ENCODE measurements around the gene KRTAP4-7. TPM values are rescaled to one million over a fixed set of nuclear protein-coding genes. Genes with fewer than 3 reads are reported as not detected.
"Not testable (repeated sequence)": the region's sequence is repeated elsewhere in the genome, so short reads cannot be mapped to it uniquely, and the experiment has no call there.

Gene KRTAP4-7
- total RNA-seq, 1 experiment from 2014 or later = not detected

DNA sequence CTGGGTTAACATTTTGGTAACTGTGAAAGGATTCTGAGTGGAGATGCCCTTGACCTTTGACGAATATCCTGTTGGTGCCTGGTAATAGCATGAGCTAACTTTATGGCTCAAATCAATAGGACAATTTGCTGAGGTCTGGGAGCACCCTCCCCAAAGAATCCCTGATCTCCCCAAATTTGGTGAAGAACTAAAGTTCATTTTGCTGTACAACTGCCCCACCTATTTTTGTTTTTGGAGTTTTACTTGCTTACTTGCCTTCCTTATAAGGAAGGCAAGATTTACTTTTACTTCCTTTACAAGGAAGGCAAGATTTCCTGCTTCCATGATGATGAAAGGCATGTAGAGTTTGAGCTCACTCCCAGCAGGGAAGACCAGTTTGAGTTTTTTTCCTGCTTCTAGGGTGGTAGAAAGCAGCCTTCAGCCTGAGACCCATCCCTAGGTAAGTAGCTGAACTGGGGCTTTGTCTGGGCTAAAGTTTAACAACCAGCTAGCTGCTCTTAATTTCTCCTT, 24.0 kb downstream of the KRTAP4-7 start:
- Mint-ChIP-seq H3K27me3 (ENCODE audit: insufficient read depth, unreplicated experiment) (no peaks in the 10 kb centered on the region), H3K27ac (ENCODE audit: unreplicated experiment) (no peak overlapping the region), H3K9me3 (ENCODE audit: unreplicated experiment) (peaks cover 29% of the 10 kb centered on the region), H3K4me1 (ENCODE audit: low read depth, unreplicated experiment) (no peaks in the 10 kb centered on the region), H3K36me3 (ENCODE audit: insufficient read depth, unreplicated experiment) (no peaks in the 10 kb centered on the region), H3K4me3 (ENCODE audit: unreplicated experiment) (no peak overlapping the region)
- Histone ChIP-seq H3K27me3 (replicated peaks; ENCODE audit: control insufficient read depth, insufficient read depth, low read length) (no peaks in the 10 kb centered on the region), H3K4me1 (no peaks in the 10 kb centered on the region), H3K4me3 (ENCODE audit: low read depth, low read length) (no peak overlapping the region), H3K36me3 (ENCODE audit: control insufficient read depth, insufficient read depth, low read length) (no peaks in the 10 kb centered on the region), H3K9me3 (peaks cover 14% of the 10 kb centered on the region)
- TF ChIP-seq, protein P1, sequence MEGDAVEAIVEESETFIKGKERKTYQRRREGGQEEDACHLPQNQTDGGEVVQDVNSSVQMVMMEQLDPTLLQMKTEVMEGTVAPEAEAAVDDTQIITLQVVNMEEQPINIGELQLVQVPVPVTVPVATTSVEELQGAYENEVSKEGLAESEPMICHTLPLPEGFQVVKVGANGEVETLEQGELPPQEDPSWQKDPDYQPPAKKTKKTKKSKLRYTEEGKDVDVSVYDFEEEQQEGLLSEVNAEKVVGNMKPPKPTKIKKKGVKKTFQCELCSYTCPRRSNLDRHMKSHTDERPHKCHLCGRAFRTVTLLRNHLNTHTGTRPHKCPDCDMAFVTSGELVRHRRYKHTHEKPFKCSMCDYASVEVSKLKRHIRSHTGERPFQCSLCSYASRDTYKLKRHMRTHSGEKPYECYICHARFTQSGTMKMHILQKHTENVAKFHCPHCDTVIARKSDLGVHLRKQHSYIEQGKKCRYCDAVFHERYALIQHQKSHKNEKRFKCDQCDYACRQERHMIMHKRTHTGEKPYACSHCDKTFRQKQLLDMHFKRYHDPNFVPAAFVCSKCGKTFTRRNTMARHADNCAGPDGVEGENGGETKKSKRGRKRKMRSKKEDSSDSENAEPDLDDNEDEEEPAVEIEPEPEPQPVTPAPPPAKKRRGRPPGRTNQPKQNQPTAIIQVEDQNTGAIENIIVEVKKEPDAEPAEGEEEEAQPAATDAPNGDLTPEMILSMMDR (IDR thresholded peaks at IDR 0.05; ENCODE audit: insufficient read depth in 1 of 2, low read depth in 1 of 2, low read length in 1 of 2, severe bottlenecking in 1 of 2, unreplicated experiment in 1 of 2) = no peak
- DNase-seq = no peak
- no TSS peak for BruUV-seq (replicated peaks)
- POLR2A ChIA-PET = no interaction called here
- intact Hi-C loops (cut with micrococcal nuclease; ENCODE audit: unreplicated experiment) = no loop called here
- CTCF ChIA-PET = no interaction called here

- peaks cover 13% of the 10 kb centered on the region for H3K9me3 ChIP-seq
- H3K27me3 Mint-ChIP-seq (ENCODE audit: insufficient read depth, unreplicated experiment); intact Hi-C loops (cut with micrococcal nuclease; ENCODE audit: unreplicated experiment); H3K27ac Mint-ChIP-seq (ENCODE audit: unreplicated experiment); H3K4me1 ChIP-seq; BruUV-seq (replicated peaks); H3K4me1 Mint-ChIP-seq (ENCODE audit: low read depth, unreplicated experiment); H3K4me3 ChIP-seq (ENCODE audit: low read depth, low read length); DNase-seq; H3K36me3 ChIP-seq (ENCODE audit: control insufficient read depth, insufficient read depth, low read length); H3K36me3 Mint-ChIP-seq (ENCODE audit: insufficient read depth, unreplicated experiment); H3K27me3 ChIP-seq (replicated peaks; ENCODE audit: control insufficient read depth, insufficient read depth, low read length); H3K4me3 Mint-ChIP-seq (ENCODE audit: unreplicated experiment); CTCF ChIA-PET; POLR2A ChIA-PET: not testable (repeated sequence)
- H3K9me3 Mint-ChIP-seq (ENCODE audit: unreplicated experiment) = peaks cover 29% of the 10 kb centered on the region
Measured at GRCh38 chr17:41108728-41109386, 24.9 kb downstream of the KRTAP4-7 start.

- Mint-ChIP-seq H3K9me3 (ENCODE audit: unreplicated experiment) (peaks cover 29% of the 10 kb centered on the region), H3K4me1 (ENCODE audit: low read depth, unreplicated experiment) (no peaks in the 10 kb centered on the region), H3K27me3 (ENCODE audit: insufficient read depth, unreplicated experiment) (no peaks in the 10 kb centered on the region), H3K27ac (ENCODE audit: unreplicated experiment) (no peak overlapping the region), H3K36me3 (ENCODE audit: insufficient read depth, unreplicated experiment) (no peaks in the 10 kb centered on the region), H3K4me3 (ENCODE audit: unreplicated experiment) (no peak overlapping the region)
- Histone ChIP-seq H3K4me3 (ENCODE audit: low read depth, low read length) (no peak overlapping the region), H3K36me3 (ENCODE audit: control insufficient read depth, insufficient read depth, low read length) (no peaks in the 10 kb centered on the region), H3K27me3 (replicated peaks; ENCODE audit: control insufficient read depth, insufficient read depth, low read length) (no peaks in the 10 kb centered on the region), H3K4me1 (no peaks in the 10 kb centered on the region), H3K9me3 (peaks cover 10% of the 10 kb centered on the region)
- DNase-seq = no peak
- ChIA-PET CTCF (no interaction called here), POLR2A (no interaction called here)
- TF ChIP-seq, protein P1 (IDR thresholded peaks at IDR 0.05; ENCODE audit: insufficient read depth in 1 of 2, low read depth in 1 of 2, low read length in 1 of 2, severe bottlenecking in 1 of 2, unreplicated experiment in 1 of 2) = no peak
- intact Hi-C loops (cut with micrococcal nuclease; ENCODE audit: unreplicated experiment) = no loop called here
- BruUV-seq (replicated peaks) = no TSS peak
Measured at GRCh38 chr17:41111151-41111885, 27.4 kb downstream of the KRTAP4-7 start.

All from Caco-2 (cell line).